GM18517 (cell line): ENCODE data around the gene MAGEA3.
"Not testable (repeated sequence)": the region's sequence is repeated elsewhere in the genome, so short reads cannot be mapped to it uniquely, and the experiment has no call there.

ENCODE experiments used
- ATAC-seq: cut with Tn5 transposase; IDR thresholded peaks from one replicate; pipeline ENCODE4 v1.9.1; 2021; ENCODE audit warnings: mild to moderate bottlenecking, moderate library complexity; ENCODE audit not compliant: unreplicated experiment

MAGEA3 gene

DNA sequence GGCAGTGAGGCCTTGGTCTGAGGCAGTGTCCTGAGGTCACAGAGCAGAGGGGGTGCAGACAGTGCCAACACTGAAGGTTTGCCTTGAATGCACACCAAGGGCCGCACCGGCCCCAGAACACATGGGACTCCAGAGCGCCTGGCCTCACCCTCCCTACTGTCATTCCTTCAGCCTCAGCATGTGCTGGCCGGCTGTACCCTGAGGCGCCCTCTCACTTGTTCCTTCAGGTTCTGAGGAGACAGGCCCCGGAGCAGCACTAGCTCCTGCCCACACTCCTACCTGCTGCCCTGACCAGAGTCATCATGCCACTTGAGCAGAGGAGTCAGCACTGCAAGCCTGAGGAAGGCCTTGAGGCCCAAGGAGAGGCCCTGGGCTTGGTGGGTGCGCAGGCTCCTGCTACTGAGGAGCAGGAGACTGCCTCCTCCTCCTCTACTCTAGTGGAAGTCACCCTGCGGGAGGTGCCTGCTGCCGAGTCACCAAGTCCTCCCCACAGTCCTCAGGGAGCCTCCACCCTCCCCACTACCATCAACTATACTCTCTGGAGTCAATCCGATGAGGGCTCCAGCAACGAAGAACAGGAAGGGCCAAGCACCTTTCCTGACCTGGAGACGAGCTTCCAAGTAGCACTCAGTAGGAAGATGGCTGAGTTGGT is 37.4 kb downstream of the MAGEA3 start:
- ATAC-seq = no peak

DNA sequence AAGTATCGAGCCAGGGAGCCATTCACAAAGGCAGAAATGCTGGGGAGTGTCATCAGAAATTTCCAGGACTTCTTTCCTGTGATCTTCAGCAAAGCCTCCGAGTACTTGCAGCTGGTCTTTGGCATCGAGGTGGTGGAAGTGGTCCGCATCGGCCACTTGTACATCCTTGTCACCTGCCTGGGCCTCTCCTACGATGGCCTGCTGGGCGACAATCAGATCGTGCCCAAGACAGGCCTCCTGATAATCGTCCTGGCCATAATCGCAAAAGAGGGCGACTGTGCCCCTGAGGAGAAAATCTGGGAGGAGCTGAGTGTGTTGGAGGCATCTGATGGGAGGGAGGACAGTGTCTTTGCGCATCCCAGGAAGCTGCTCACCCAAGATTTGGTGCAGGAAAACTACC is 37.9 kb downstream of the MAGEA3 start:
- ATAC-seq = not testable (repeated sequence)

DNA sequence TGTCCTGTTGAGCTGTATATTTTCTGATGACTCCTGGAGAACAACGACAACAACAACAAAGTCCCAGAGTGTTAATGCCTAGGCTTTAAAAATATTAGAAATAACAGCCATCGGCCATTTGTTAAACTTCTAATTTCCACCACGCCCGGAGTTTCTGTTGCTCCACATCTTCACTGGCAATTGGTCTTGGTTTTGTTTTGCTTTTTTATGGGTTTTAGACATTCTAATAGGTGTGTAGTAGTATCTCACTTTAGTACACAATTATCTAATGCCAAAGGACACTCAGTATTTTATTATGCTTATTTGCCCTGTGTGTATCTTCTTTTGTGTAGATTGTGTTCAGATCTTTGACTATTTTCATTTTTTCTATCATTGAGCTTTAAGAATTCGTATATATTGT is 40.0 kb downstream of the MAGEA3 start:
- ATAC-seq = no peak
